GM12878 (cell line): ENCODE measurements around the gene KIRREL3. TPM values are rescaled to one million over a fixed set of nuclear protein-coding genes. Genes with fewer than 3 reads are reported as not detected.

Source experiments
- ATAC-seq: fragments of 200-7000 bp; cut with Tn5 transposase; 3 replicates; pipeline ENCODE4 v1.9.1; 2020; ENCODE audit warnings: mild to moderate bottlenecking, moderate library complexity
- BruUV-seq: library from RNA; stranded (reverse); fragments of 400-500 nt; replicated peaks from 2 replicates; lab custom pipeline; 2021; lab: Mats Ljungman, UMichigan
- CTCF ChIA-PET: fragments of 300-600 bp; sonication (Branson Sonifier 250); formaldehyde crosslinking; extraction: SDS; loops from one replicate; lab custom pipeline; 2021; ENCODE audit warnings: inconsistent platforms; lab: Yijun Ruan, JAX
- POLR2A ChIA-PET: fragments of 350-600 bp; formaldehyde crosslinking; extraction: SDS; loops from one replicate; lab custom pipeline; 2021; ENCODE audit warnings: inconsistent platforms; lab: Charles Lee
- RAD21 ChIA-PET: fragments of 300-600 bp; sonication (Branson Sonifier 250); formaldehyde crosslinking; loops from one replicate; lab custom pipeline; 2023; ENCODE audit warnings: antibody characterized with exemption; ENCODE audit not compliant: unreplicated experiment; lab: Charles Lee
- SMC1A ChIA-PET: fragments of 300-600 bp; sonication (Branson Sonifier 250); formaldehyde crosslinking; loops from one replicate; lab custom pipeline; 2023; ENCODE audit not compliant: unreplicated experiment, uncharacterized antibody; lab: Charles Lee
- DNase-seq: peaks from one replicate; pipeline ENCODE4 v3.0.0-alpha.2; 2011; ENCODE audit warnings: low read depth, low spot score
- FAIRE-seq: peaks from 3 replicates; lab custom pipeline; 2011; peaks lifted over from hg19 to GRCh38; lab: Jason Lieb, UNC
- H2AFZ ChIP-seq: 2 replicates; pipeline ENCODE4 v1.6.0; 2011; ENCODE audit warnings: low read depth, low read length, control low read depth; ENCODE audit not compliant: control insufficient read depth
- H3K27ac ChIP-seq: 2 replicates; pipeline ENCODE4 v1.5.1; 2011; ENCODE audit warnings: control low read depth; ENCODE audit not compliant: control insufficient read depth, insufficient read depth
- H3K27me3 ChIP-seq, 2 experiments: replicated peaks in 1 of 2; 2 replicates each; pipeline versions ENCODE4 v1.6.0 to v1.6.1; 2011; ENCODE audit warnings: low read length in 1 of 2; ENCODE audit not compliant: control insufficient read depth in 2 of 2, insufficient read depth in 2 of 2
- H3K36me3 ChIP-seq, 2 experiments: 2 replicates each; pipeline ENCODE4 v1.5.1; 2011; ENCODE audit warnings: low read length in 1 of 2; ENCODE audit not compliant: control insufficient read depth in 2 of 2, insufficient read depth in 2 of 2
- H3K4me1 ChIP-seq: 2 replicates; pipeline ENCODE4 v1.6.1; 2011; ENCODE audit warnings: mild to moderate bottlenecking, low read length, moderate library complexity, mixed read lengths; ENCODE audit not compliant: control insufficient read depth, insufficient read depth
- H3K4me2 ChIP-seq: 2 replicates; pipeline ENCODE4 v1.6.0; 2011; ENCODE audit warnings: control low read depth; ENCODE audit not compliant: control insufficient read depth, insufficient read depth
- H3K4me3 ChIP-seq: fragments of 200-600 bp; sonication (generic); 2 replicates; pipeline ENCODE4 v1.5.1; 2016
- H3K79me2 ChIP-seq: 2 replicates; pipeline ENCODE4 v1.6.0; 2011; ENCODE audit warnings: low read length; ENCODE audit not compliant: control insufficient read depth, insufficient read depth
- H3K9ac ChIP-seq: 2 replicates; pipeline ENCODE4 v1.8.0; 2011; ENCODE audit warnings: low read length, control low read depth, mixed read lengths; ENCODE audit not compliant: control insufficient read depth, insufficient read depth
- H3K9me3 ChIP-seq: replicated peaks from 3 replicates; pipeline ENCODE4 v1.5.1; 2011; ENCODE audit warnings: mild to moderate bottlenecking, low read length; ENCODE audit not compliant: control insufficient read depth, insufficient read depth
- H4K20me1 ChIP-seq: 2 replicates; pipeline ENCODE4 v1.6.0; 2011; ENCODE audit not compliant: control insufficient read depth, insufficient read depth
- BRCA1 ChIP-seq: IDR thresholded peaks from 2 replicates; pipeline ENCODE4 v1.6.1; 2011; ENCODE audit warnings: low read depth, low read length, improper control_type of control experiment
- MEF2B ChIP-seq: fragments of 450-650 bp; IDR thresholded peaks from 2 replicates; pipeline ENCODE4 v1.6.1; 2018; ENCODE audit warnings: mild to moderate bottlenecking, moderate library complexity; ENCODE audit not compliant: partially characterized antibody, poor library complexity, severe bottlenecking
- MTA2 ChIP-seq: fragments of 450-650 bp; IDR thresholded peaks from 2 replicates; pipeline ENCODE4 v1.6.1; 2016; ENCODE audit warnings: low read depth, mild to moderate bottlenecking, moderate library complexity
- WGBS: methylation state at CpG from one replicate; pipeline ENCODE4 v1.1.6; 2016; ENCODE audit warnings: low lambda C conversion rate; ENCODE audit not compliant: insufficient replicate concordance, insufficient coverage; ENCODE audit errors: missing lambda C conversion rate; 5-methylcytosine and 5-hydroxymethylcytosine counted together
- in situ Hi-C: fragments of 300-500 bp; cut with MboI; formaldehyde crosslinking; loops from 9 replicates; pipeline ENCODE4 v1.14.3; 2018; ENCODE audit warnings: mixed read lengths
- intact Hi-C: fragments of 100-400 bp; cut with micrococcal nuclease; formaldehyde crosslinking; loops from one replicate; pipeline ENCODE4 v1.14.2; 2022; ENCODE audit not compliant: unreplicated experiment
- polyA plus RNA-seq, 11 experiments: library from polyadenylated mRNA; depleted of rRNA in 4 of 11; unstranded in 6 of 11; stranded (reverse) in 5 of 11; fragments of >200 nt; fragmentation: Nextera tagmentation in 4 of 11; fragmentation: Illumina TruSeq in 1 of 11; extraction: Ambion mirVana in 4 of 11; extraction: Trizol in 1 of 11; gene quantifications; 1 replicate in 1 of 11; 2 replicates in 10 of 11; pipeline versions ENCODE4 v1.2.1 to v1.2.3, GENCODE V29; 2011 to 2016; ENCODE audit warnings: inconsistent platforms in 2 of 11, missing spikeins in 2 of 11, low read depth in 1 of 11
- total RNA-seq, 4 experiments: library from RNA; depleted of rRNA in 3 of 4; stranded (reverse); fragments of >200 nt in 3 of 4; fragmentation: Illumina TruSeq in 1 of 4; extraction: Trizol in 1 of 4; gene quantifications; 2 replicates each; pipeline versions ENCODE4 v1.2.1 to v1.2.3, GENCODE V29; 2013 to 2021
- TF ChIP-seq, protein P1 (sequence below): fragments of 450-650 bp; IDR thresholded peaks from 2 replicates; pipeline ENCODE4 v1.6.1; 2014; ENCODE audit warnings: mild to moderate bottlenecking
- TF ChIP-seq, protein P2 (sequence below): fragments of 450-650 bp; IDR thresholded peaks from 2 replicates; pipeline ENCODE4 v1.6.1; 2017; ENCODE audit warnings: antibody characterized with exemption, mild to moderate bottlenecking, moderate library complexity
- TF ChIP-seq, protein P3 (sequence below): fragments of 450-650 bp; IDR thresholded peaks from 2 replicates; pipeline ENCODE4 v1.6.1; 2017; ENCODE audit warnings: borderline replicate concordance

The KIRREL3 gene
- total and polyA plus RNA-seq, 10 of the 15 experiments (the other 5 are each of a cell fraction or from before 2014, with no cell fraction given): under 0.01 TPM; not detected in 9

DNA sequence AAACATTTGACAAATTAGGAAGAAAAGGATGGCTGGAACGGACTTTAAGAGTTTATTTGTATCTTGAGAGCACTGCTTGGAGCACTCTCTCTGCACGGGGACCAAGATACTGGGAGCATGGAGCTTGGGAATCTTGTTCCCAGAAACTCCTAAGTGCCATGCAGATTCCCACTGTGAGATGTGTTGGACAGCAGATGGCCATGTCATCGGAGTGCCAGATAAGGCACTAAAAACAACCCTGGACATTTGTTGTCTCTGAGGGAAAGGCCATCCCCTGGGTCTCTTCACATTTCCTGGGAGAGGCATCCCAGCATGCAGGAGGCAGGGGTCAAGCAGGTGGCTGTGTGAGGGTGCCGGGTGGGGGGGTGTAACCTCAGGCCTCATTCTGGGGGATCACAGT is 2.9 kb downstream of the KIRREL3 start:
- ChIA-PET POLR2A (no interaction called here), SMC1A (no interaction called here), RAD21 (no interaction called here), CTCF (no interaction called here)
- Histone ChIP-seq H3K36me3 (no peaks in the 10 kb centered on the region), H3K4me3 (no peak overlapping the region), H3K27ac (no peak overlapping the region), H2AFZ (no peak overlapping the region), H3K9me3 (no peaks in the 10 kb centered on the region), H3K79me2 (no peaks in the 10 kb centered on the region), H3K27me3 (peaks cover 14 to 31% of the 10 kb centered on the region in 2 experiments), H3K4me2 (no peak overlapping the region), H3K9ac (no peak overlapping the region), H3K4me1 (no peaks in the 10 kb centered on the region), H4K20me1 (no peaks in the 10 kb centered on the region)
- WGBS: 0% methylated on average over 4 of the region's 4 CpGs
- intact Hi-C loops (no loop called here), in situ Hi-C loops (no loop called here)
- TF ChIP-seq, protein P1, sequence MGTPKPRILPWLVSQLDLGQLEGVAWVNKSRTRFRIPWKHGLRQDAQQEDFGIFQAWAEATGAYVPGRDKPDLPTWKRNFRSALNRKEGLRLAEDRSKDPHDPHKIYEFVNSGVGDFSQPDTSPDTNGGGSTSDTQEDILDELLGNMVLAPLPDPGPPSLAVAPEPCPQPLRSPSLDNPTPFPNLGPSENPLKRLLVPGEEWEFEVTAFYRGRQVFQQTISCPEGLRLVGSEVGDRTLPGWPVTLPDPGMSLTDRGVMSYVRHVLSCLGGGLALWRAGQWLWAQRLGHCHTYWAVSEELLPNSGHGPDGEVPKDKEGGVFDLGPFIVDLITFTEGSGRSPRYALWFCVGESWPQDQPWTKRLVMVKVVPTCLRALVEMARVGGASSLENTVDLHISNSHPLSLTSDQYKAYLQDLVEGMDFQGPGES: no peak
- TF ChIP-seq MEF2B (no peak), BRCA1 (no peak), MTA2 (no peak)
- TF ChIP-seq, protein P2, sequence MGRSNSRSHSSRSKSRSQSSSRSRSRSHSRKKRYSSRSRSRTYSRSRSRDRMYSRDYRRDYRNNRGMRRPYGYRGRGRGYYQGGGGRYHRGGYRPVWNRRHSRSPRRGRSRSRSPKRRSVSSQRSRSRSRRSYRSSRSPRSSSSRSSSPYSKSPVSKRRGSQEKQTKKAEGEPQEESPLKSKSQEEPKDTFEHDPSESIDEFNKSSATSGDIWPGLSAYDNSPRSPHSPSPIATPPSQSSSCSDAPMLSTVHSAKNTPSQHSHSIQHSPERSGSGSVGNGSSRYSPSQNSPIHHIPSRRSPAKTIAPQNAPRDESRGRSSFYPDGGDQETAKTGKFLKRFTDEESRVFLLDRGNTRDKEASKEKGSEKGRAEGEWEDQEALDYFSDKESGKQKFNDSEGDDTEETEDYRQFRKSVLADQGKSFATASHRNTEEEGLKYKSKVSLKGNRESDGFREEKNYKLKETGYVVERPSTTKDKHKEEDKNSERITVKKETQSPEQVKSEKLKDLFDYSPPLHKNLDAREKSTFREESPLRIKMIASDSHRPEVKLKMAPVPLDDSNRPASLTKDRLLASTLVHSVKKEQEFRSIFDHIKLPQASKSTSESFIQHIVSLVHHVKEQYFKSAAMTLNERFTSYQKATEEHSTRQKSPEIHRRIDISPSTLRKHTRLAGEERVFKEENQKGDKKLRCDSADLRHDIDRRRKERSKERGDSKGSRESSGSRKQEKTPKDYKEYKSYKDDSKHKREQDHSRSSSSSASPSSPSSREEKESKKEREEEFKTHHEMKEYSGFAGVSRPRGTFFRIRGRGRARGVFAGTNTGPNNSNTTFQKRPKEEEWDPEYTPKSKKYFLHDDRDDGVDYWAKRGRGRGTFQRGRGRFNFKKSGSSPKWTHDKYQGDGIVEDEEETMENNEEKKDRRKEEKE: no peak
- TF ChIP-seq, protein P3, sequence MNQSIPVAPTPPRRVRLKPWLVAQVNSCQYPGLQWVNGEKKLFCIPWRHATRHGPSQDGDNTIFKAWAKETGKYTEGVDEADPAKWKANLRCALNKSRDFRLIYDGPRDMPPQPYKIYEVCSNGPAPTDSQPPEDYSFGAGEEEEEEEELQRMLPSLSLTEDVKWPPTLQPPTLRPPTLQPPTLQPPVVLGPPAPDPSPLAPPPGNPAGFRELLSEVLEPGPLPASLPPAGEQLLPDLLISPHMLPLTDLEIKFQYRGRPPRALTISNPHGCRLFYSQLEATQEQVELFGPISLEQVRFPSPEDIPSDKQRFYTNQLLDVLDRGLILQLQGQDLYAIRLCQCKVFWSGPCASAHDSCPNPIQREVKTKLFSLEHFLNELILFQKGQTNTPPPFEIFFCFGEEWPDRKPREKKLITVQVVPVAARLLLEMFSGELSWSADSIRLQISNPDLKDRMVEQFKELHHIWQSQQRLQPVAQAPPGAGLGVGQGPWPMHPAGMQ: no peak
- FAIRE-seq (no peak), ATAC-seq (no peak), DNase-seq (no peak)
- no TSS peak for BruUV-seq
